GM19455 (cell line): ENCODE measurements around the gene CDK14.
"Not testable (repeated sequence)": the region's sequence is repeated elsewhere in the genome, so short reads cannot be mapped to it uniquely, and the experiment has no call there.

ENCODE experiments used
- ATAC-seq: cut with Tn5 transposase; IDR thresholded peaks from one replicate; pipeline ENCODE4 v1.9.1; 2021; ENCODE audit not compliant: unreplicated experiment

The CDK14 gene

GRCh38 chr7:90629297-90629918, 33.3 kb downstream of the CDK14 start:
- peak; percentile 80 for ATAC-seq

DNA sequence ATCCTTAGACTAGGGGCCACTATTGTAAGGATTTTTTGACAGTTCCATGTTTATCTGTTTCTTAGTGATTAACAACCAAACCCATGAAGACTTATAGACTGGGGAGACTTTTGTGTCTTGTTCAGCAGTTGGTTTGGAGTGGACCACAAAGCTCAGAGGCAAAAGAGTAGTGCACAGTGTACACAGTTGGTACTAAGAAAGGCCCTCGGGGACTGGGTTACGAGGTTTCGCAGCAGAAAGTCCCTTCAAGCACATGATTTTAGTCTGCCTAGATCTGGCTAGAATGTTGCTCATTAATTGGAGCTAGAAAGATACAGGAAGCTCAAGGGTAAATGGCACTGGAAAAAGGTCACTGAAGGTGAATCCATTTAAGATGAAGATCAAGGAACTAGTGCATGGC, 35.4 kb downstream of the CDK14 start:
- no peak for ATAC-seq

GRCh38 chr7:90639683-90640082, 43.6 kb downstream of the CDK14 start:
- ATAC-seq: not testable (repeated sequence)

GRCh38 chr7:90642978-90643377, 46.9 kb downstream of the CDK14 start:
- no peak for ATAC-seq

GRCh38 chr7:90645784-90646183, 49.7 kb downstream of the CDK14 start:
- ATAC-seq: no peak

- no peak for ATAC-seq
Observed at GRCh38 chr7:90648107-90648506, 52.0 kb downstream of the CDK14 start.

- ATAC-seq: no peak
Observed at GRCh38 chr7:90648834-90649233, 52.7 kb downstream of the CDK14 start.

DNA sequence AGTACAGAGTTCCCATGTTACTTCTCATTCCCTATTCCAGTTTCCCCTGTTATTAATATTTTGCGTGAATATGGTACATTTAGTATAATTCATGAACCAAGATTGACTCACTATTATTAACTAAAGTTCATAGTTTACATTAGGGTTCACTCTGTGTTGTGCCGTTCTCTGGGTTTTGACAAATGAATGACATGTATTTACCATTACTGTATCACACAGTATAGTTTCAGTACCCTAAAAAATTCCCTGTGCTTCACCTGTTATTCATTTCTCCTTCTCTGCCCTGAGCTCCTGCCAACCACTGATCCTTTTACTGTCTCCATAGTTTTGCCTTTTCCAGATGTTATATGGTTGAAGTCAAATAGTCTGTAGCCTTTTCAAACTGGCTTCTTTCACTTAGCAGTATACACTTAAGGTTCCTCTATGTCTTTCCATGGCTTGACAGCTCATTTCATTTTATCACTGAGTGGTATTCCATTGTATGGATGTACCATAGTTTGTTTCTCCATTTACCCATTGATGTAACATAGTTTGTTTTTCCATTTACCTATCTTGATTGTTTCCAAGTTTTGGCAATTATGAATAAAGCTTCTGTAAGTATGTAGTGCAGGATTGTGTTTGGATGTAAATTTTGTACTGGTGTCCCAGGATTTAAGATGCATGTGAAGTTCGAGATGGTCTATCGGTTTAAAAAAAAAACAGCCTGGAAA, 58.8 kb downstream of the CDK14 start:
- no peak for ATAC-seq

GRCh38 chr7:90655566-90655965, 59.4 kb downstream of the CDK14 start:
- ATAC-seq: no peak

DNA sequence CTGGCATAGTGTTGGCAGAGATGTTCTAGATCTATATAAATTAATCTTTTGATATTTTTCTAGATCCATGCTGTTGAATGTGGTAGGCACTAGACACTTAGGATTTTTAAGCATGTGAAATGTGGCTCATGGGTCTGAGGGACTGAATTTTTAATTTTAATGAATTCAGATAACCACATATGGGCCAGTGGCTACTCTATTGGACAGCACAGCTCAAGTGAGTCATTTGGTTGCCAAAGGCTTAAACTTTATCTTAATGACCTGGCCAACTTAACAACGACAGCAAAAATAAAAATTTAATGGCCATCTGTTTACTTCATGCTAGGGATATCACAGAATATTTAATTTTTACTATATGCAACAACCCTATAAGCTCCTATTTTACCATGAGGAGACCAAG, 61.4 kb downstream of the CDK14 start:
- no peak for ATAC-seq

DNA sequence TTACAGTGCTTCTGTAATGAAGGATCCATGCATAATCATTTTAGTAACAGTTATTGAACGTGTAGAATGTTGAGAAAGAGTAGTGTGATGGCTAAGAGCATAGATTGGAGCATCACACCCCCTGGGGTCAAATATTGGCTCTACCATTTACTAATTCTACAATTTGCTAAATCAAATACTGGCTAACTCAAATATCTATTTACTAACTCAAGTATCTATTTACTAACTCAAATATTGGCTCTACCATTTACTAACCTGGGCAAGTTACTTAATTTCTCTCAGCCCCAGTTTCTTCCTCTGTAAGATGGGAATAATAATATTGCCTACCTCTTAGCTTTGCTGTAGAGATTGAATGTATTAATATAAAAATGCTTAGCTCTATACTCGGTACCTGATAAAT, 64.0 kb downstream of the CDK14 start:
- ATAC-seq: no peak

DNA sequence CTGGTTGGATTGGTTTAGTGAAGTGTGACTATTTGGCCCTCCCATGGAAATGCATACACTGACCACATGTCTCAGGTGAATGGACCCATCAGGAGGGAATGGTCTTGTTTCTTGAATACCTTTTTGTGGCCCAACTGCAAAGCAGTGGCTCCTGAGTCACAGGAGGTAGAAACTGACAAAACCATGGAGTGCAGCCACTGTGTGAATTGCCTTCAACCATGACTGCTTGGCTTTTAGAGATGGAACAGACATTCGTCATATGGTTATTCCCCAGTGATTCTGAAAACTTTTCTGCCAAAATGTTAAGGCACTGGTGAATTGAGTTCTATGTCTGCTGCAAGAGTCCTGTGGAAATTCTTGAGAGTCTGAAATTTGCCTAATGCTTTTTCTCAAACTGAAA, 64.7 kb downstream of the CDK14 start:
- no peak for ATAC-seq

- no peak for ATAC-seq
Observed at GRCh38 chr7:90661290-90662151, 65.4 kb downstream of the CDK14 start.

GRCh38 chr7:90663176-90663575, 67.1 kb downstream of the CDK14 start:
- ATAC-seq: no peak

DNA sequence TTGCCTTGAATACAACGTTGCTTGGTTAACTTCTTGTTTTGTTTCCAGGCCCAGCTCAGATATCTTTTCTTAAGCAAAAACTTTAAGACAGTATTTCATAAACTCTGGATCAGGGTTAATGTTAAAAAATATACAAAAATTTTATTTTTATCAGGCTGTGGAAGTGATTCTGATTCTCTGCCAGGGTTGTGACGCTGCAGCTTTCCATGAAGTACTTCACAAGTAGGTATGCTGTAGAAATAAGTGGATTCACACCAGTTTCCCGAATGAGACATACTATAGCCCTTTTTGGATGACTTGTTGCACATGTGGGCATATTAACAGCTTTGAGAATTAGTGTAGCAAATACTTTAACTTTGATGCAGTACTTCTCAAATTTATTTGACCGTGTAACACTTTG, 70.1 kb downstream of the CDK14 start:
- no peak for ATAC-seq

- no peak for ATAC-seq
Observed at GRCh38 chr7:90668992-90669391, 72.9 kb downstream of the CDK14 start.

DNA sequence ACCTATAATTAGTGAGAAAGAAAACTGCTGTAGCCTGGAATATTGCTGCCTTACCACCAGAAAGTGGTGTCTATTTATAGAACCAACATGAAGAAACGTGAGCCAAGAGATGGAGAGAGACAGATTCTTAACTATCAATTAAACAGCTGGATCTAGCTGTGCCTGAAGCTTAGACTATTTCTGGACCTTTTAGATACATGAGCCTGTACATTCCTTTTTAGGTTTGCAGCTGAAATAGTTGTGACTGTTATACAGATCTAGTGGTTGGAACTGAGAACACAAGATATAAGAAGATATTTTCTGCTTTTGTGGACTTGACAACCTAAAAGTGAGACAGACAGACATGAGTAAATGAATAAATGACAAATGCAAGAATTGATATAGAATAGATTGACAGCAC, 73.4 kb downstream of the CDK14 start:
- ATAC-seq: no peak

- no peak for ATAC-seq
Observed at GRCh38 chr7:90671571-90671970, 75.5 kb downstream of the CDK14 start.

GRCh38 chr7:90672210-90672609, 76.1 kb downstream of the CDK14 start:
- no peak for ATAC-seq

DNA sequence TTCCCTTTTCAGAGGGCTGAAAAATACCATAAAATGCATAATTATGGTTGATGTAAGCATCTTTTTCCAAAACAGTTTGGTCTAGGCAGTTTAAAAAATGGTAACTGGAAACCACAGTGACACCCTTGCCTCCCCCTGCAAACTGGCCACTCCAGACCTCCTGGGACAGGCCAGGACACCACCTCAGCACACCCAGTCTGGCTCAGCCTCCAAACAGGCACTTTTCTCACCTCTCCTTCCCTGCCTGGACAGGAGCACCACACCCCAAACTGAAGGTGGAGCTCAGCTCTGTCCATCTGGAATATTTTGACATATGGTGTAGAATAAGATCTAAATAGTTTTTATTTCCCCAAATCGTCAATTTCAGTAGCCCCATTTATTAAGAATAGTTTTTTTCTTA, 78.5 kb downstream of the CDK14 start:
- ATAC-seq: no peak

DNA sequence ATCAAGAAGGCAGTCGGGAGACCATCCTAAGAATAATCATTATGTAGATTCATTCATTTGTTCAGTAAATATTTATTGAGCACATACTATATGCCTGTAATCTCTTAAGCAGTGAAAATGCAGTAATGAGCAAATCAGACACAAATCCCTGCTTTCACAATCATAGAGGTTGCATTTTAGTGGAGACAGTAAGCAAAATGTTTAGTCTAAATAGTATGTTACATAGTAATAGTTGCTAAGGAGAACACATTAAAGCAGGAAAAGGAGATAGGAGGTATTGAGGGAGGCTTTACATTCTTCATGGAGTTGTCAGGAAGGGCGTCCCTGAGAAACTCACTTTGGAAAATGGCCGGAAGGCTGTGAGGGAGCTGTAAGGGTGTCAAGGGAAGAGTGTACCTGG, 79.9 kb downstream of the CDK14 start:
- no peak for ATAC-seq
